Activated T-cell treated with anti-CD3 and anti-CD28 coated beads, Interleukin-2, amount 50 U/mL, for 1 hour (primary cell): ENCODE measurements around the gene SIRT2.
"Not testable (repeated sequence)": the region's sequence is repeated elsewhere in the genome, so short reads cannot be mapped to it uniquely, and the experiment has no call there.

Experiments
- DNase-seq: peaks from one replicate; pipeline ENCODE4 v3.0.0-alpha.2; 2020

Gene SIRT2

DNA sequence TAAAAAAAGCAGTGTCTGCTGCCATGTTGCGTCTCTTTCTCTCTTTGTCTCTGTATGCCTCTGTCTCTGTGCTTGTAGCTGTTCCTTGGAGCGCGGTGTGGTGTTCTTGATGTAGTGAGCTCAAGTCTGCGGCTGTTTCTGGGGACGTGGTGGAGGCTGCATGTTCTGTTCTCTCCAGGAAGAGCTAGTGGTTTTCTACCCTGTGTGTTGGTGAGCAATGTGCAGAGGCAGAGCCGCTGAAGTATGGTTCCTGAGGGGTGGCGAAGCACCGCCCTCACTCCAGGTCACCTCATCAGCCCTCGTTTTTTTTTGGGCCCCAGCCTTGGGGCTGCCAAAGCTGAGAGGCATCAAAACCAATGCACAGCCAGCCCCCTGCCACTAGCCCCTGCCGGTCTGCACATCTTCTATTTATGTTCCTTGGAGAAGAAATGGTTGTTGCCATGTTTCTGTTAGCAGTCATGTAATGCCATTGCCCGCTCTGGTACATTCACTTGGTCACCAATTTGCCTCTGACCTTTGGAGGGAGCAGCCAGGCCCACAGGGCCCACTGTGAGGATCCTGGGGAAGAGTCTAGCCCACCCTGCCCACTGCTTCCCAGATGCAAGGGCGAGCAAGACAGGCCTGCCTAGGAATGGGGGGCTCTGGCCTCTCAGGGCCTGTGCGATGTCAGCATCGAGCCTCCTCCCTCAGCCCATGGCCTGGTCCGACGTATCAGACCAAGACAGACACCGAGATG is 56.8 kb downstream of the SIRT2 start:
- DNase-seq = peak; percentile 65

- peak; percentile 69 for DNase-seq
These were observed 57.5 kb downstream of the SIRT2 start for GRCh38 chr19:38841787-38842438.

GRCh38 chr19:38841180-38841766 is 58.1 kb downstream of the SIRT2 start:
- DNase-seq = no peak

DNA sequence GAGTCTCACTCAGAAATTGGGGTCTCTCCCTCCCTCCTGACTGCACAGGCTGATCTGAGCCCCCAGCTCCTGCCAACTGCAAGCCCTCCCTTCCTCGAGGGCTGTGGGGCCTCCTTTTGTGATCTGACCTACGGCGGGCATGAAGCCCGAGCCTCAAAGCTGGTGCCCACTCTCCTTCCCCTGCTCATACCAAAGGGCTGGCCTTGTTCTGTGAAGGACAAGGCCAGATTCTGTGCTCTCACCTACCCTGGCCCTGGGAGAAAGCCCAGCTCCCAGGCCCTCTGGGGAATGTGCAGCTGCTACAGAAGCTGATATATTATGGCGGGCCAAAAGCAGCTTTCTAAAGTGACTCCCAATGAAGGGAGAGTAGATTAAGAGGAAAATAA is 58.8 kb downstream of the SIRT2 start:
- no peak for DNase-seq

DNA sequence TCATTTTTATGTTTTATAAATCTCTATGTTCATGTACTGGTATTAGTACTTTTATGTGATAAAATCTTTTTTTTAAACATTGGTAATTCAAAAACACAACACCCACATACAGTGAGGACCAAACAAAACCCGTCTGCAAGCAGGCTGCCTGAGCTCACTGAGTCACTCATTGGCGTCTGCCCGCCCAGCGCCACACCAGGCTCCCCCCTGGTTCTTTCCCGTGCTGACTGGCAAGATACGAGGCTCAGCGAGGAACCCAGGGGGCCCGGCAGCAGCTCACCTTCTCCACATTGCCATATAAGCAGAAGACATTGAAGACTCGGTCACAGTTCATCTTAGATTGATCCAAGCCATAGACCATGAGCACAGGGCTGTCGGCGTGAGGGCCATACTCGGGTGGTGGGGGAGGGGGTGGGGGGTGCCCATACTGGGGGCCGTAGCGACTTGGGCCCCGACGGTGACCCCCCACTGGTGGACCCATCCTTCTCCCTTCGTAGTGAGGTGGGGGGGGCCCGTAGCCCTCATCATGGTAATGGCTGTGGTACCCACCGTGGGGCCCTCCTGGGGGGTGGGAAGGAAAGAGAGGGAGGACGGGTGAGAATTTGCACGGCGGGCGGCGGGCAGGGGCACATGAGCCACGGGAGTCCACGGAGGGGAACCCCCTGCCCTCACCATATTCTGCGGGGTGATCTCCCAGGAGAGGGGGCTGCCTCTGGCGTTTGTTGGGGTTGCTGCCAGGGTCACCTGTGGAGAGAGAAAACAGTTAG is 59.4 kb downstream of the SIRT2 start:
- no peak for DNase-seq

DNA sequence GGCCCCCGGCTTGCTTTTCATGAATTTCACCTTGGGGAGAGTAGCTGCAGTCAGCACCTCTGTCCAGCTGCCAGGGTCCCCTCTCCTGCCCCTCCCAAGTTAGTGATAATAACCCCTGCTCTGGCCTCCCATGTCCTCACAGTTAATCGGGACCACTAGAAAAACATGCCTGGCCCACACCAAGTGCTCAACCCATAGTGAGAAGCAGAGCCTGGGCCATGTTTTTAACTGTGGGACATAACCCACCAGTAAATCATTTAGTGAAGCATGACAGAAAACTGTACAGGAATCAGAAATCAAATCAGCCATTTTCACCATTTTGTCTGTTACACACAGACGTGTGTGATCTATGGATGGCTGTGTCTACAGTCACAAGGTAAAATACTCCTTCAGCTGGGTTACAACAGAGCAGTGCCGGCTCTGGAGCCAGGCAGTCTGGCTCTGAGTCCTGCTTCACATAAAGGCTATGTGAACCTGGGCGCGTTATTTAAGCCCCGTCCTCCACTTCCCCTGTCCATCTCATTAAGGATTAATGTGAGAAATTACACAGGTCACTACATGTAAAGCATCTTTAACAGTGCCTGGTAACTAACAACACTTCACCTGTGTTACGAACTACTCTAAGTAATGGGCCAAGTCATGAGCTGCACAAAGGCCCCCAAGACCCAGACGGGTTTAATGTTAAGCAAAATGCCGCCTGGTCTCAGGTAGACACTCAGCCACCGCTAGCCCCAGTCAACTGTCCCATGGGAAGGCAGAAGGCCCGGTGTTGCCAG is 60.2 kb downstream of the SIRT2 start:
- DNase-seq = no peak

- DNase-seq = no peak
These were observed 61.0 kb downstream of the SIRT2 start for GRCh38 chr19:38838208-38838985.

DNA sequence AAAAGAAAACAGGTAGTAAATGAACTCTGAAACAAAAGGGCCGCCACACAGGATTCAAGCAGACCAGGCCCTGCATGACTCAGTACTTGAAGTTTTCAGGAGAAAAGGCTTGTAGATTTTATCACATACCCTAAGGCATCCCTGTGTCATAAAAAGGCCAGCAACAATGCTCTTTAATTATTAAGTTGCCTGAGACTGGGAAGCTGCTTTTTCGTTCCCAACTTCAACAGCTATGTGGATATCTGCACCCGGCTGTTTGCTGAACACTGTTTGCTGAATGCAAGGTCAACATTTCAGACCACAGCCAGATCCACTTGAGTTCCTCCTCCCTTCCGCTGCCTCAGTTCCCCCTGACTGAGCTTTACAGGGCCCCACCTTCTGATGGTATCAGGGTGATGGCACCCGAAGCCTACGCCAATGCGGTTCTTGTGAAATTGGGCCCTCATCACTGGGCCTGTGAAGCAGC is 61.7 kb downstream of the SIRT2 start:
- no peak for DNase-seq

- no peak for DNase-seq
These were observed 62.3 kb downstream of the SIRT2 start for GRCh38 chr19:38836983-38837626.

- DNase-seq = no peak
These were observed 63.0 kb downstream of the SIRT2 start for GRCh38 chr19:38836159-38836982.

DNA sequence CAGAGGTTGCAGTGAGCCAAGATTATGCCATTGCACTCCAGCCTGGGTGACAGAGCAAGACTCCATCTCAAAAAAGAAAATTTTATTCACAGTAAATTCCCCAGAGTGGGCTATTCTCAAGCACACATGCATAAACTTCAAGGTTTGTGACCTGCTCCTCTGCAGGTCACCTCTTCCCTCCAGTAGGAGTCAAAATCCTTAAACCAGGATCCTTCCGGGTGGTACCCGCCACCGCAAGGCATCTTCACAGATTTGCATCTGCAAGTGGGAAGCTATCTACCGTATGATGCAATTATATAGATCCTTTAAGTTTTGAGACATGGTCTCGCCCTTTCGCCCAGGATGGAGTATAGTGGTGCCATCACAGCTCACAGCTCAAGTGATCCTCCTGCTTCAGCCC is 64.8 kb downstream of the SIRT2 start:
- DNase-seq = no peak

DNA sequence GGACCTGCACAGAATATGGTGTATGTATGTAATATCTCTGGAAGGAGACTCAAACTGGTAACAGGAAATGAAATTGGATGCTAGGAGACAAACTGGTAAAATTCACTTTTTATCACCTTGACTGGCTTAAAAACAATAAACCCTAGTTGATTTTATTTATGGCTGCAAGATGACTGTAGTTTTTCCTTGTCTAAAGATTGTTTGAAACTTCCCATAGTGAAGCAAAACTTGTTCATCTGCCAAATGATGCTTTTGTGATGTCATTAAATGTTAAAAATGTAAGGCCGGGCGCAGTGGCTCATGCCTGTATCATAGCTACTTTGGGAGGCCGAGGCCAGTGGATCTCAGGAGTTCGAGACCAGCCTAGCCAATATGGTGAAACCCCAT is 65.3 kb downstream of the SIRT2 start:
- DNase-seq = no peak

DNA sequence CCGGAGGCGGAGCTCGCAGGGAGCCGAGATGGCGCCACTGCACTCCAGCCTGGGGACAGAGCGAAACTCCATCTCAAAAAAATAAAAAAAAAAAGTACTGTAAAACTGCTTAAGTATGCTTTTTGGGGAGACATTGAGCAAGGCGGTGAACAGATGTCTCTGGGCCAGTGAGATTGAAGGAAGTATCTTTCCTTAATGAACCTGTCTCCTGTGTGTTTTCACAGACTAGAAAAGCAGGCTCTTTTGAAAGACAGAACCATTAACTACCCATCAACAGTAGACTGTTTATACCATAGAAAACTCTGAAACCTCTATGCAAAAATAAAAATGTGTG is 66.4 kb downstream of the SIRT2 start:
- DNase-seq = no peak

GRCh38 chr19:38831142-38831605 is 68.2 kb downstream of the SIRT2 start:
- peak; percentile 35 for DNase-seq

- DNase-seq = no peak
These were observed 69.2 kb downstream of the SIRT2 start for GRCh38 chr19:38830039-38830733.

- not testable (repeated sequence) for DNase-seq
These were observed 70.2 kb downstream of the SIRT2 start for GRCh38 chr19:38829203-38829602.
